Measurements from ENCODE around the gene TMC1.
A peak's percentile ranks its signal among the peaks of the same experiment; 100 is the strongest.

The TMC1 gene

DNA sequence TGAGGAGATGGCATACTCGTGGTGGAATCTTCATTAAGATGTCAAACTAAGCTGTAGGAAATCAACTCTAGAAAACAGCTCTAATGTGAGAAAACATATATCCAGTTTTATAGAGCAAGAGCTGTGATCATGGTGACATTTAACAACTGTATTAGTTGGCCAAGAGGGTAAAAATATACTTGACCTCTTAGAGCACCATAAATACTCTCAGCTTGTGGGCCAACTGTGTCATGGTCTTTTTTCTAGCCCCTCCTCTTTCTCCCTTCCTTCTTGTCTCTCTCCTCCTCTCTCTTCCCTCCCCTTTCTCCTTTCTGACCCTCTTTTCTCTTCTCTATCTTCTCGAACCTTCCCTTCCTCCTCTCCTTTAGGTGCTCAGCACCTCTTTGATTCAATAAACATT is 54.7 kb downstream of the TMC1 start:
- DNase-seq = no peak

DNA sequence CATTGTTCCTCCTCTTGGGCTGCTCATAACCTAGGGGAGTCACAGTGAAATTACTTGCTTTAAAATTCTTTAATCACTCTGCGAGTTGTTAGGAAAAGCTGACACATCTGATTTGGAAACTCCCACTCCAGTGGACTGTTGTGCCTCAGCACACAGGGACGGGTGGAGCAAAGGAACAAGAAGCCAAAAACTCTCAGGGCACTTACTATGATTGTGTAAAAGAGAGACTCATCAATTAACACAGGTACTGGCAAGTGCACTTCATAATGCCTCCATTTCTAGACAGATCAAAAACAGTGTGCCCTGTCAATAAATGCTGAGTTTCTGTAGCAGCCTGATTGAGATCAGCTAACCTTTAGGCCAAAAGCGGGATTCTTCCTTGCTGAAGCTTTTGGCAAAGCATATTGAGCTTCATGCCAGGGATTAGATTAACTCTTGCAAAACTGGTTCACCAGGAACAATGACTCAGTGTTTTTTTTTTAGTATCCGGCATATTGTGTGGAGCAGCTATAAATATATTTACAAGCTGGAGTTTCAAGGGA is 55.9 kb downstream of the TMC1 start:
- DNase-seq = no peak

DNA sequence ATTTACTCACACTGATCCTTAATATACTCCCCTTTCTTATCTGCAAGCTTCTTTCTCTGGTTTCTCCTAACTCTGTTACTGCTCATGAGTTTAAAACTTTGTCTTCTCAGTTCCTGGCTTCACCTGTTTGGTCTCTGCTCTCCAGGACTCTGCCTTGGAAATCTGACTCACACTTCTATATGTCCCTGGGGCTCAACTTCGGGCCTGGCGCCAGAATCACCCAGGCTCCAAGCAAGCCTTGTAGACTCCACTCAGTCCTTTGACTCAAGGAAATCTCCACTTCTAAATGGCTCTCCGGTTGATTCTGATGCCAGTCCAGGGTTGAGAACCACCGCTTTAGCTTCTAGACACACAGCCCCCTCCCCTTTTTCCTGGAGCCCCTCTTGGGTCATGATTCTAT is 57.8 kb downstream of the TMC1 start:
- no peak for DNase-seq

GRCh38 chr9:72579880-72580550 is 58.6 kb downstream of the TMC1 start:
- DNase-seq = no peak

DNA sequence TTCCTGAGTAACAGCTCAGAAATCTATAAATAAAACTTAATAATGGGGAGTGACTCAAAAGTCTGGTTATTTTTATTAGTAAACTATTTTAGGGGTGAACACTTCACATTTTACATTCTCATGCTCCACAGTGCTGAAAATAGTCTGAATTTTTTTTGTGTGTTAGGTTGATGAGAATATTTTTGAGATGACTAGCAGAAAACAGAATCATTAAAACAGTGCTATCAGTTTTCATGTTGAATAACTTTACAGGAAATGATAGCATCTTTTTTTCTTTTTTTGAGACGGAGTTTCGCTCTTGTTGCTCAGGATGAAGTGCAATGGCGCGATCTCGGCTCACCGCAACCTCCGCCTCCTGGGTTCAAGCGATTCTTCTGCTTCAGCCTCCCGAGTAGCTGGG is 60.3 kb downstream of the TMC1 start:
- DNase-seq = no peak

DNA sequence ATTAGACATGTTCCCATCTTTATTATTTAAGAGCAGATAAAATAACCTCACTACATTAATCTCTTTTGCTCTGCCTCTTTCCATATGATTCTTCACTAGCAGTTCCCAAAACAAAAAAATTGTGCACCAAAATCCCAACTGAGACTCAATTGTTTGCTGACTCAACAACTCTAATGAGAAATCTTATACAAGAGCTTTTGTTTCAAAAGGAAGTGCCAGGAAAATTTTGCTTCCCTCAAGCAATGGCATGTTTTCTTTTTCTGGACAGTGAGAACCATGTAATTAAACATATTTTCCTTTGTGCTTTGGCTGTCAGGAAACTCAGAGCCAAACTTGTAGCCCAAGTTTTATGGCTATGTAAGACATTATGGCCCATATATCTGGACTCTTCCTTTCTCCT is 62.0 kb downstream of the TMC1 start:
- no peak for DNase-seq

GRCh38 chr9:72586388-72587130 is 65.2 kb downstream of the TMC1 start:
- peak in 1 of 2 donors; percentile 28 for DNase-seq

GRCh38 chr9:72588336-72588735 is 66.9 kb downstream of the TMC1 start:
- no peak for DNase-seq

GRCh38 chr9:72589667-72590521 is 68.5 kb downstream of the TMC1 start:
- DNase-seq = no peak

DNA sequence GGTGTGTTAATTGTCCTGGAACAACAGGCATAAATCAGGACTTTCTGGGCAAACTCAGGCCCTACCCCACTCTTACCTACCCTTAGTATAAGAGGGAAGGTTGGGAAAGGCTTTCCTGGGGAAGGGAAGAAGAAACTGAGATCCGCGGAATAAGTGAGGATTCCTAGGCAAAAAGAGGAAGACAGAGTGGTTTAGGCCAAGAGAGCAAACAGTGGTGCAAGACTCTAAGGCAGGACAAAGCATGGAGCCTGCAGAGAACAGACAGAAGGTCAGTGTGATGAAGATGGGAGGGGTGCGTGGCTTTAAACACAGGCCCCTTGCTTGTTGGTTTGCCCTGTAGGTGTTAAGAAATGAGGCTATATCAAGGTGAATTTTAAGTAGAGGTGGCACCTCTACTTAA is 69.4 kb downstream of the TMC1 start:
- DNase-seq = no peak

GRCh38 chr9:72592502-72593403 is 71.3 kb downstream of the TMC1 start:
- peak; percentile 8 to 79 for DNase-seq

GRCh38 chr9:72596451-72597180 is 75.2 kb downstream of the TMC1 start:
- DNase-seq = no peak

- DNase-seq = no peak
Observed at GRCh38 chr9:72597181-72597517, 75.7 kb downstream of the TMC1 start.

- no peak for DNase-seq
Observed at GRCh38 chr9:72597601-72598000, 76.2 kb downstream of the TMC1 start.

- no peak for DNase-seq
Observed at GRCh38 chr9:72598639-72599038, 77.2 kb downstream of the TMC1 start.

- DNase-seq = no peak
Observed at GRCh38 chr9:72599874-72600534, 78.6 kb downstream of the TMC1 start.

DNA sequence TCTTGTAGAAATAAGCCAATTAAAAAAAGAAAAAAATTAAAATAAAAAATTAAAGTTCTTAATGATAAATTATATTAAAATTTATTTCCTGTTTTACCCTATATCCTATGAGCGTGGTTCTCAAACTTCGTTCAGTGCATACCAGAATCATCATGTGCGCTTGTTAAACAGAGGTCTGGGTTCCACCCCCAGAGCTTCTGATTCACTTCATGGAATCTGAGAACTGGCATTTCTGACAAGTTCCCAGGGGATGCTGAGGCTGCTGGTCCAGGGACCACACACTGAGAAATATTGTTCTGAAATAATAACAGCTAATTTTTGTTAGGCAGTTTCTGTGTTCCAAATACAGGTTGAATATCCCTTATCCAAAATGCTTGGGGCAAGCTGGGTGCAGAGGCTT is 79.3 kb downstream of the TMC1 start:
- DNase-seq = no peak

GRCh38 chr9:72601615-72602014 is 80.2 kb downstream of the TMC1 start:
- no peak for DNase-seq

GRCh38 chr9:72612449-72612848 is 91.0 kb downstream of the TMC1 start:
- no peak for DNase-seq

- no peak for DNase-seq
Observed at GRCh38 chr9:72614067-72614466, 92.7 kb downstream of the TMC1 start.

- DNase-seq = no peak
Observed at GRCh38 chr9:72615931-72616330, 94.5 kb downstream of the TMC1 start.

Data from hippocampal formation (tissue), 2 donors.